Right ventricle myocardium superior (tissue), 1 donor: ENCODE data around the gene HS6ST1. TPM values are rescaled to one million over a fixed set of nuclear protein-coding genes. Genes with fewer than 3 reads are reported as not detected.
A peak's percentile ranks its signal among the peaks of the same experiment; 100 is the strongest.

Experiments
- ATAC-seq: fragments of 200-7000 bp; cut with Tn5 transposase; one replicate; pipeline ENCODE4 v1.9.1; 2020; ENCODE audit warnings: mild to moderate bottlenecking; ENCODE audit not compliant: poor library complexity
- DNase-seq: peaks from one replicate; pipeline ENCODE4 v3.0.0-alpha.2; 2020
- intact Hi-C: fragments of 100-400 bp; cut with DNase I; formaldehyde crosslinking; loops from one replicate; pipeline ENCODE4 v1.11.2; 2022
- long read RNA-seq: library from polyadenylated mRNA; unstranded; transcript quantifications from one replicate; pipeline ENCODE4 v2.0.0, GENCODE V29; 2021
- total RNA-seq: library from RNA; stranded (reverse); fragmentation: NEBNext Ultra II Directional; extraction: Animal tissue kit (Norgen Biotek cat#: 25700); gene quantifications from one replicate; pipeline ENCODE4 v1.2.1, GENCODE V29; 2021
- donor health status: DM: no; HTN: yes; CAD: no; lungs with severe emphysema.

HS6ST1 gene
- 35.1 TPM for total RNA-seq
- long read RNA-seq, transcript HS6ST1-201 (2 exons, 3,932 nt), result major isoform, 31 of 132 reads
- long read RNA-seq, partial matches to known transcripts, result 0 of 132 reads
- long read RNA-seq, other reads (novel, unspliced or antisense), result 101 of 132 reads

DNA sequence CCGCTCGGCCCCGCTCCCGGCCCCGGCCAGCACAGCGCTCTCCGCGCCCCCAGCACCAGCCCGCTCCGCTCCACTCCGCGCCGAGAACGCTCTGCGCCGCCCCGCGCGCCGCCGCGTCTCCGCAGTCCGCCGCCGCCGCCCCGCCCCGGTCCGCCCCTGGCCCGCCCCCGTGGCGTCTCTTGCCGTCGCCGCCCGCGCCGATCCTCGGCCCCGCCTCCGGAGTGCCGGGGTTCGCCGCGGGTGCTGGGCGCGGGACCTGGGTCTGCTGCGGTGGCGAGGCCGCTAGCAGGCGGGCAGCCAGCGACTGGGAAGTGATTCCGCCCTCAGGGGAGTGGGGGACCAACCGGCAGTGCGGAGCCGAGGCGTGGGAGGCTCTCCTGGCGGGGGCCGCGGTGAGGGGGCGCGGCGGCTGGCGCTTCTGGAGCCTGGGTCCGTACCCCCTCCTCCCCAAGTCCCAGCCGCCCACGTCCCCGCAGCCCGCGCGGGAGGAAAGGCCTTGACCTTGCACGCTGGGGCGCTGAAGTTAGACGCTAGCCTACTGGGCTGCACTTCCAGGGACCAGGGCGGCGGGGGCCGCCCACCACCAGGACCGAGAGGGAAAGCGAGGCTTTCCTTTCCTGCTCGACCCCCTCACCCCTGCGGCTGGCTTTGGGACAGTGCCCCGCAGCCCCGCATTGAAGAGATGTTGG lies at the start of gene HS6ST1:
HS6ST1 (minus strand) TSS at position 93 of the 689 bp plus-strand sequence. CDS start 305 bp downstream, outside the sequence.
- intact Hi-C loops, result loop anchor here (10.0 kb wide), 1 partner anchor 84 kb away; no protein-coding TSS in a partner anchor
- peak; percentile 92 for DNase-seq
- ATAC-seq, result peak; percentile 85

GRCh38 chr2:128367601-128368359 lies 49.1 kb upstream of the HS6ST1 start:
- intact Hi-C loops, result no loop called here
- DNase-seq, result no peak

GRCh38 chr2:128366713-128367511 lies 48.2 kb upstream of the HS6ST1 start:
- ATAC-seq (no peak), DNase-seq (no peak)
- intact Hi-C loops, result no loop called here

More at GRCh38 chr2:128367601-128368359, 49.1 kb upstream of the HS6ST1 start:
- no peak for ATAC-seq

GRCh38 chr2:128365217-128365905 lies 46.7 kb upstream of the HS6ST1 start:
- intact Hi-C loops, result no loop called here
- no peak for ATAC-seq
- DNase-seq, result no peak

DNA sequence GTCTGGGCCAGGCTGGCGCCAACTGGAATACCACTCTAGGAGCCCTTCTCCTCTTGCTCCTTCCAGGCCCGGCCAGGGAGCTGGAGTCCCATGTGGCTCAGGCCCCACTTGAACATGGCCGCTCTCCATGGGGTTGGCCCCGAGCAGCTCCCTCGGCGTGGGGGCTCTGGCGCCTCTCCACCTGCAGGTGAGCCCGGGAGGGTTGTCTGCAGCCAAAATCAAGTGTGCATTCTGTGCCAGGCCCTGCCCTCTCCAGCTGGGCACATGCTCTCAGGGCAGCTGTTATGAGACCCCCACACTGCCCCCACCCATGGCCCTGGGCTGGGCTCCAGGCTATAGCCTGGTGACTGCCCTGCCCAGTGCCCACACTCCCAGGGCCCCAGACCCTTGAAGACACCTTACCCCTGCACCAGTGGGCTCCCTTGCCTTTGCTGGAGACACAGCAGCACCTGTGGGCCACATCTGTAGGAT lies 45.8 kb upstream of the HS6ST1 start:
- intact Hi-C loops, result no loop called here
- DNase-seq, result no peak
- ATAC-seq, result no peak

DNA sequence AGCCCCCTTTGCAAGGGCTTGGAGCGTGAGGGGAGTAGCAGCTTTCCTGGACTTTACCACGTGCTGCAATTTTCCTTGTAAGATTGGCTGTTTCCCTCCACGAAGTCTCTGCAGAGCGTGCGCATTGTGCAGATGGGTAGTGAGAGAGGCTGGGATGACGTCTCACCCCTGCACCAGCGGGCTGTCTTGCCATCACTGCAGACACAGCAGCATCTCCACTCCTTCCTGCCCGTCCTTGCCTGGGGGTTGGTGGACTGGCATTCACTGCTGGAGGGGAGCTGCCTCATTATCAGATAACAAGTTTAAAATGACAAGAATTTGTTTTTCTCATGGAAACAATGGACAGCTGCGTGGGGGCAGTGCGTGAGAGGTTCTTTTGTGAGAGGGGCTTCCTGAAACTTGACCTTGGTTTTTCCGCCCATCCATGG lies 45.3 kb upstream of the HS6ST1 start:
- intact Hi-C loops, result no loop called here
- ATAC-seq, result no peak

DNA sequence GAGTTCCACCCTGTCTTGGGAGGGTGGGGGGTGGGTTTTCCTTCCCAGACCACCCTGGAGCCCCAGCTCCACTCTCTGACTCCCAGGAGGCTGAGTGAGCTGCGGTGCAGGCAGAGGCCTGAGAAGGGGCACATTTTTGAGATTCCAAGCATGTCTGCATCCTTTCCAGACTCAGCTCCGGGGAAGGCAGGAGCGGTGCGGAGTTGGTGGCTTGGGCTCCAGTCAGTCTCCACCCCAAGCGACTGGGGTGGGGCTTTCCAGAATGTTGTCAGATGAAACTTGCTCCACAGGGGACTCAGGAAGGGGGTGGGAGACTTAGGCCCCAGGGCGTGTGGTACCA lies 44.2 kb upstream of the HS6ST1 start:
- DNase-seq, result no peak
- intact Hi-C loops, result no loop called here
- ATAC-seq, result peak; percentile 46

More for the DNA sequence above, 45.3 kb upstream of the HS6ST1 start:
- no peak for DNase-seq

DNA sequence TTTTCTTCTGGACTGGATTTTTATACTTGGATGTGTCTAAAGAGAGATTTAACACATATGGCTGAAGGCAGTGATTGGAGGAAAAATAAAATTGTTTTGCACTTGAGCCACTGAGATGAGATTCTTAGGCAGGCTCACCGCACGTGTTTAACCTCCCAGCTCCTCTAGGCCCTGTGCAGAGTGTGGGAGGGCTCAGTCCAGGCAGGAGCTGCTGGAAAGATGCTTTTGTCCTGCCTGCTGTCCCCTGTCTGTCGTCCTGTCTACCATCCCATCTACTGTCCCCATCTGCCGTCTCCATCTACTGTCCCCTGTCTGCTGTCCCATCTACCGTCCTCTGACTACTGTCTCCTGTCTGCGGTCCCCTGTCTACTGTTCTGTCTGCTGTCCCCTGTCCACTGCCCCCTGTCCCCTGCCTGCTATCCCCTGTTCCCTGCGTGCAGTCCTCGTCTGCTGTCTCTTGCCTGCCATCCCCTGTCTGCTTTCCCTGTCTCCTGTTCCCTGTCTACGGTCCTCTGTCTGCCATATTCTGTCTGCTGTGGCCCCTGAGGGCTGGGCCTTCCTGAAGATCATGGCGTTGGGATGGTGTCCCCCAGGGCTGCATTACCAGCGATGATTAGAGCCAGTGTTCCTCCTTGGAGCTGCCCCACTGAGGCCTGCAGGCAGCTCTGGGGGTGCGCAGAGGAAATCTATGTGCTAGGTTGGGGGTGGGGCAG lies 43.7 kb upstream of the HS6ST1 start:
- no peak for DNase-seq
- intact Hi-C loops, result no loop called here
- ATAC-seq, result peak; percentile 8

DNA sequence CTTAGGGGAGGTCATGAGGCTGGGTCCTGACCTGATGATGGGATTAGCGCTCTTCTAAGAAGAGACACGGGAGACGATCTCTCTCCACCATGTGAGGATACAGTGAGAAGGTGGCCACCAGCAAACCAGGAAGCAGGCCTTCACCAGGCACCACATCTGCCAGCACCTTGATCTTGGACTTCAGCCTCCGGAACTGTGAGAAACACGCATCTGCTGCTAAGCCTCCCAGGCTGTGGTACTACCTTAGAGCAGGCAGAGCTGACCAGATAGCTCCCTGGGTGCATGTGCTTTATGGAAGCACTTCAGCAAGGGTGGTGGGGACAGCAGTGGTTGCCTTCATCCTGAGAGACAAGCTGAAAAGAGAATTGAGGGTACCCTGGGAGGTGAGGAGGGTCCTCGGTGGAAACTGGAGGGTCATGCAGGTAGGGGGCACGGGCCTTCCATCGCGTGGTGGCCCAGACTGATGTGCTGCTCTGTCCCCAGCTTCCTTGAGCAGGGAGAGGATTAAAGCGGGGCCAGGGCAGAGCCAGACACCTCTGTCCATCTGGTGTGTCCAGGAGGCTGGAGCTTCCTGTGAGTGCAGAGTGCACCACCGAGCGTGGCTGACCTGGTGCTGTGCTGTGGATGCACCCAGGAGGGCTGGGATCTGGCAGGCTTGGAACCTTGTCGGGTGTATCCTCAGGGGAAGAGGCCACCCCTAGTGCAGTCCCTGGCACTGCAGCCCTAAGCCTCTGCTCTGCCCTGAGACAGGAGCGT lies 42.9 kb upstream of the HS6ST1 start:
- intact Hi-C loops, result no loop called here
- no peak for ATAC-seq
- DNase-seq, result peak; percentile 40

DNA sequence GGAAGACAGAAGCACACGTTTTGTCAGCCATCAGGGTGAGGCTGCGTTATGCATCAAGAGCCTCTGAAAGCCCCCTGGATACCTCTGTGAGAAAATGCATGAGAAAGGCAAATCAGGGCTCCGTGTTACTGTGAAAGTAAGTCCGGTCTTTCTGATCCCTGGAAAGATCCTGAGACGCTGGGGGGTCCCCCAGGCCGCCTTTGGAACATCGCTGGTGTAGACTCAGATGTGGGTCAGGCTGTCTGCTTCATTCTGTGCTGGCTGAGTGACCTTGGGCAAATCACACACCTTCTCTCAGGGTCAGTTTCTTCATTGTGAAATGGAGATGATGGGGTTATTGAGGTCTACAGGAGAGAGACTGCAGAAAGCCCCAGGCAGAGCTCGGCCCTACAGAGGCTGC lies 42.0 kb upstream of the HS6ST1 start:
- DNase-seq (no peak), ATAC-seq (no peak)
- intact Hi-C loops, result no loop called here

- ATAC-seq (no peak), DNase-seq (no peak)
- intact Hi-C loops, result no loop called here
These were observed 41.2 kb upstream of the HS6ST1 start for GRCh38 chr2:128359841-128360240.

DNA sequence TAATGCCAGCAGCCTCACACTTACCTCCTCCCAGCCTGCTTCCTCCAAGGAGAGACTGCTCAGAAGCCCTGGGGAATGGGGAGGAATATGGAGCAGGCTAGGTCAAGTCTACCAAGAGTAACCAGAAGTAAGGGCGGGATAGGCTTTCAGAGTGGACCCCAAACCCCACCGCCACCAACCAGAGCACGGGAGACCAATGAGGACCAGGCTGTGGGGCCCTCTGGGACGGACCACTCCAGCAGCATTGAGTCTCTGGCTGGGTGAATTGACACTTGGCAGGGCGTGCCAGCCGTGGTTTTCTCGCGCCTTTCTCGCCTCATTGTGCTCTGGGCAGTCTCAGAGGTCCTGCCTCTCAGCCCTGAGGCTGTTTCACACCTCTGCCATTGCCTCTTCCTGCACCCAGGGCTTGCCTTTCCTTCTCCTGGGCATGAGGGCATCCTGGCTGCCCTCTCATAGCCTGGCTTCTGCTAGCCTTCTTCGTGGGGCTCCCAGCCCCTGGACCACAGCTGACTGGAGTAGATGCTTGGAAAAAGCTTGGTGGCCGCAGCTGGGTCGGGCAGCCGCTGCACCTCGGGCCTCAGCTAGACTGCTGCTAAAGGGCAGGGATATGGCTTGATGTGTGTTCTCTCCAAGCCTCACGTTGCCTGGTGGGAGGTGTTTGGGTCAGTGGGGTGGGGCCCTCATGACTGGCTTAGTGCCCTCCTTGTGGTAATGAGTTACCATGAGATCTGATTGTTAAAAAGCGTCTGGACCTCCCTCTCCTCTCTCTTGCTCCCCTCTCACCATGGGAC lies 40.5 kb upstream of the HS6ST1 start:
- intact Hi-C loops, result no loop called here
- ATAC-seq, result no peak
- DNase-seq, result no peak

DNA sequence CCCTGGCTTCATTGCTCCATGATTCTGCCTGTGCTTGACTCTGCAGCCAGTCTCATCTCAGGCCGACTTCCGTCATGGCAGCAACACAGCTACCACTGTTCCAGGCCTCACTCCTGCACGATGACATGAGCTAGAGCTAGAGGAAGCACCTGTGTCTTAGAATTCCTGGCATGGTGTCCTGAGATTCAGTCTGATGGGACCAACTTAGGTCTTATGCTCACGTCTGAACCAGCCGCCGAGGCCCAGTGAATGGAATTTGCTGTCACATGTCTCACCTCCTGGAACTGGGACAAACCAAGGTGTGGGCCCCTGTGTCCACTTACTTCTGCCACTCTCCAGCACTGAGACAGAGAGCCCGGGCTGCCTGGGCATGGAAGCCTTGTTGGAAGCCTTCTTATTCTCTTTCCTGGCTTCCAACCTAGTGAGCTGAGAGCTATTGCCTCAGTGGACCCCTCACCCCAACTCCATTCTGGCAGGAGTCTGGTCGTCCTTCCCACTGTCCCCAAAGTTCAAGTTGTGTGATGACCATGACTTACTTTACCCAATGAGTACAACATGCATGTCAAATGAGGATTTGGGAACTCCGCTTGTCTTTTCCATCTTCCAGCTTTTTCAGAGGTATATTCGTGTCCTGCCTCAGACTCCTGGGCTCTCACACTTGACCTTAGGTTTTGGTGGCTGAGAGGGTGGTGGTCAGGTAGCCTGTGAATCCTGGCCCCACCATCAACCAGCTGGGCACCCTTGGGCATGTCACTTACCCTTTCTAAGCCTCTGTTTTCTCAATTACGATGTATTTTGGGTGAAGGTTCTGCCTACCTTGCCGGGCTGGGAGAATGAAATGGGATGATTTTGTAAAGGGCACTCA lies 39.1 kb upstream of the HS6ST1 start:
- ATAC-seq, result no peak
- no peak for DNase-seq
- intact Hi-C loops, result no loop called here

DNA sequence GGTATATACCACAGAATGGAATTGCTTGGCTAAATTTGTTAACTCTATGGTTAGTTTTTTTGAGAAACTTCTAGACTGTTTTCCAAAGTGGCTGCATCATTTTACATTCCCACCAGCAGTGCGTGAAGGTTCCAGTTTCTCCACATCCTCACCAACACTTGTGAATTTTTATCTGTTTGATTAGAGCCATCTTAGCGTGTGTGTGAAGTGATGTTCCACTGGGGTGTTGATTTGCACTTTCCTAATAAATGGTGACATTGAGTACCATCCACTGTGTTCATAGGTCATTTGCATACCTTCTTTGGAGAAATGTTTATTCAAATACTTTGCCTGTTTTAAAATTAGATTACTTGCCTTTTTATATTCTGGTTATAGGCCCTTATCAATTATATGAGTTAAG lies 37.5 kb upstream of the HS6ST1 start:
- ATAC-seq, result peak; percentile 58
- intact Hi-C loops, result no loop called here

GRCh38 chr2:128354726-128355470 lies 36.2 kb upstream of the HS6ST1 start:
- intact Hi-C loops, result no loop called here
- ATAC-seq (no peak), DNase-seq (no peak)

More for the DNA sequence above, 37.5 kb upstream of the HS6ST1 start:
- DNase-seq, result no peak
